Measurements from ENCODE around the gene STMN3.
"Not testable (repeated sequence)": the region's sequence is repeated elsewhere in the genome, so short reads cannot be mapped to it uniquely, and the experiment has no call there.

STMN3 gene

DNA sequence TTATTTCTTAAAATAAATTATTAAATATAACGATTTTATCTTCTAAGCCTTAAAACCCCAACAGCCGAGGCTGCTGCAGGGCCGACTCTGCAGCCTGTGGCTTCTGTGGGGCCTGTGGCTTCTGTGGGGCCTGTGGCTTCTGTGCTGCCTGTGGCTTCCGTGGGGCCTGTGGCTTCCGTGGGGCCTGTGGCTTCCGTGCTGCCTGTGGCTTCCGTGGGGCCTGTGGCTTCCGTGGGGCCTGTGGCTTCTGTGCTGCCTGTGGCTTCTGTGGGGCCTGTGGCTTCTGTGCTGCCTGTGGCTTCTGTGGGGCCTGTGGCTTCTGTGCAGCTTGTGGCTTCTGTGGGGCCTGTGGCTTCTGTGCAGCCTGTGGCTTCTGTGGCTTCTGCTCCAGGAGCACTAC is 51.5 kb downstream of the STMN3 start:
- not testable (repeated sequence) for H3K27me3 ChIP-seq (ENCODE audit: insufficient read depth, poor library complexity, severe bottlenecking); H3K27ac ChIP-seq (replicated peaks); H3K4me3 ChIP-seq (replicated peaks; ENCODE audit: insufficient read depth, low read length); DNase-seq (ENCODE audit: low read depth in 1 of 2, low spot score in 1 of 2)
- TF ChIP-seq POLR2AphosphoS5 (IDR thresholded peaks at IDR 0.05; ENCODE audit: low read depth) = peak; percentile 27; the same call in 1 of the 2 replicates

DNA sequence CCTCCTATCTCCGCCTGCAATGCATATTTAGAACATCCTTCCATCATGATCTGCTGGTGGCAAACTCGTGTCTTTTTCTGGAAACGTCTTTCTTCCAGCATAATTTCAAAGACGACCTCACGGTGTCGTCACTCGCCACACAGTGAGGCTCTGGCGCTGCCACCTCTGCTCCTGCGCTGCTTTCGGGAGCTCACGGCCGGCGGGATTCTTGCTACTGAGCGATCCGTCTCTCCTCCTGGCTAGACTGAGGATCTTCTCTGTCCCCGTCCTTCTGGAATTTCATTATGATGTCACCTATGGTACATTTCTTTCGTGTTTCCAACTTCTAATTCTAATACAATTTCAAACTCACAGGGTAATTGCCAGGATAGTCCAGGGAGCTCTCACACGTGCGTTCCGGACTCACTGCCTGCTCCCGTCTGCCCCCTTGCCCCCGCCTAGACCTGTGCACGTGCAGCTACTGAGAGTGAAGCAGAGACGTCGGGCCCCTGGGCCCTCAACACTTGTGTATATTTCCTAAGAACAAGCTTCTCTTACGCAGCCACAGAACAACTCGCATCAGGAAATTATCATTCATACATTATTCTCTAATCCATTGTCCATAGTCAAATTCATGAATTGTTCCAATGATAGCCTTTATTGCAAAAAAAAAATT is 53.7 kb downstream of the STMN3 start:
- H3K27me3 ChIP-seq (ENCODE audit: insufficient read depth, poor library complexity, severe bottlenecking) = no peaks in the 10 kb centered on the region
- TF ChIP-seq, protein P1, sequence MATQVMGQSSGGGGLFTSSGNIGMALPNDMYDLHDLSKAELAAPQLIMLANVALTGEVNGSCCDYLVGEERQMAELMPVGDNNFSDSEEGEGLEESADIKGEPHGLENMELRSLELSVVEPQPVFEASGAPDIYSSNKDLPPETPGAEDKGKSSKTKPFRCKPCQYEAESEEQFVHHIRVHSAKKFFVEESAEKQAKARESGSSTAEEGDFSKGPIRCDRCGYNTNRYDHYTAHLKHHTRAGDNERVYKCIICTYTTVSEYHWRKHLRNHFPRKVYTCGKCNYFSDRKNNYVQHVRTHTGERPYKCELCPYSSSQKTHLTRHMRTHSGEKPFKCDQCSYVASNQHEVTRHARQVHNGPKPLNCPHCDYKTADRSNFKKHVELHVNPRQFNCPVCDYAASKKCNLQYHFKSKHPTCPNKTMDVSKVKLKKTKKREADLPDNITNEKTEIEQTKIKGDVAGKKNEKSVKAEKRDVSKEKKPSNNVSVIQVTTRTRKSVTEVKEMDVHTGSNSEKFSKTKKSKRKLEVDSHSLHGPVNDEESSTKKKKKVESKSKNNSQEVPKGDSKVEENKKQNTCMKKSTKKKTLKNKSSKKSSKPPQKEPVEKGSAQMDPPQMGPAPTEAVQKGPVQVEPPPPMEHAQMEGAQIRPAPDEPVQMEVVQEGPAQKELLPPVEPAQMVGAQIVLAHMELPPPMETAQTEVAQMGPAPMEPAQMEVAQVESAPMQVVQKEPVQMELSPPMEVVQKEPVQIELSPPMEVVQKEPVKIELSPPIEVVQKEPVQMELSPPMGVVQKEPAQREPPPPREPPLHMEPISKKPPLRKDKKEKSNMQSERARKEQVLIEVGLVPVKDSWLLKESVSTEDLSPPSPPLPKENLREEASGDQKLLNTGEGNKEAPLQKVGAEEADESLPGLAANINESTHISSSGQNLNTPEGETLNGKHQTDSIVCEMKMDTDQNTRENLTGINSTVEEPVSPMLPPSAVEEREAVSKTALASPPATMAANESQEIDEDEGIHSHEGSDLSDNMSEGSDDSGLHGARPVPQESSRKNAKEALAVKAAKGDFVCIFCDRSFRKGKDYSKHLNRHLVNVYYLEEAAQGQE (IDR thresholded peaks at IDR 0.05; ENCODE audit: insufficient replicate concordance, low read depth) = no peak
- no peak for TF ChIP-seq GABPA (IDR thresholded peaks at IDR 0.05; ENCODE audit: low read depth)
- TF ChIP-seq POLR2AphosphoS5 (IDR thresholded peaks at IDR 0.05; ENCODE audit: low read depth) = no peak
- TF ChIP-seq, protein P2, sequence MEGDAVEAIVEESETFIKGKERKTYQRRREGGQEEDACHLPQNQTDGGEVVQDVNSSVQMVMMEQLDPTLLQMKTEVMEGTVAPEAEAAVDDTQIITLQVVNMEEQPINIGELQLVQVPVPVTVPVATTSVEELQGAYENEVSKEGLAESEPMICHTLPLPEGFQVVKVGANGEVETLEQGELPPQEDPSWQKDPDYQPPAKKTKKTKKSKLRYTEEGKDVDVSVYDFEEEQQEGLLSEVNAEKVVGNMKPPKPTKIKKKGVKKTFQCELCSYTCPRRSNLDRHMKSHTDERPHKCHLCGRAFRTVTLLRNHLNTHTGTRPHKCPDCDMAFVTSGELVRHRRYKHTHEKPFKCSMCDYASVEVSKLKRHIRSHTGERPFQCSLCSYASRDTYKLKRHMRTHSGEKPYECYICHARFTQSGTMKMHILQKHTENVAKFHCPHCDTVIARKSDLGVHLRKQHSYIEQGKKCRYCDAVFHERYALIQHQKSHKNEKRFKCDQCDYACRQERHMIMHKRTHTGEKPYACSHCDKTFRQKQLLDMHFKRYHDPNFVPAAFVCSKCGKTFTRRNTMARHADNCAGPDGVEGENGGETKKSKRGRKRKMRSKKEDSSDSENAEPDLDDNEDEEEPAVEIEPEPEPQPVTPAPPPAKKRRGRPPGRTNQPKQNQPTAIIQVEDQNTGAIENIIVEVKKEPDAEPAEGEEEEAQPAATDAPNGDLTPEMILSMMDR (IDR thresholded peaks at IDR 0.05; ENCODE audit: insufficient read depth, low read length) = no peak
- no peak for TF ChIP-seq SPI1 (IDR thresholded peaks at IDR 0.05; ENCODE audit: borderline replicate concordance, low read depth)
- no peak overlapping the region for H3K27ac ChIP-seq (replicated peaks)
- DNase-seq (ENCODE audit: low read depth in 1 of 2, low spot score in 1 of 2) = no peak
- H3K4me3 ChIP-seq (replicated peaks; ENCODE audit: insufficient read depth, low read length) = no peak overlapping the region

DNA sequence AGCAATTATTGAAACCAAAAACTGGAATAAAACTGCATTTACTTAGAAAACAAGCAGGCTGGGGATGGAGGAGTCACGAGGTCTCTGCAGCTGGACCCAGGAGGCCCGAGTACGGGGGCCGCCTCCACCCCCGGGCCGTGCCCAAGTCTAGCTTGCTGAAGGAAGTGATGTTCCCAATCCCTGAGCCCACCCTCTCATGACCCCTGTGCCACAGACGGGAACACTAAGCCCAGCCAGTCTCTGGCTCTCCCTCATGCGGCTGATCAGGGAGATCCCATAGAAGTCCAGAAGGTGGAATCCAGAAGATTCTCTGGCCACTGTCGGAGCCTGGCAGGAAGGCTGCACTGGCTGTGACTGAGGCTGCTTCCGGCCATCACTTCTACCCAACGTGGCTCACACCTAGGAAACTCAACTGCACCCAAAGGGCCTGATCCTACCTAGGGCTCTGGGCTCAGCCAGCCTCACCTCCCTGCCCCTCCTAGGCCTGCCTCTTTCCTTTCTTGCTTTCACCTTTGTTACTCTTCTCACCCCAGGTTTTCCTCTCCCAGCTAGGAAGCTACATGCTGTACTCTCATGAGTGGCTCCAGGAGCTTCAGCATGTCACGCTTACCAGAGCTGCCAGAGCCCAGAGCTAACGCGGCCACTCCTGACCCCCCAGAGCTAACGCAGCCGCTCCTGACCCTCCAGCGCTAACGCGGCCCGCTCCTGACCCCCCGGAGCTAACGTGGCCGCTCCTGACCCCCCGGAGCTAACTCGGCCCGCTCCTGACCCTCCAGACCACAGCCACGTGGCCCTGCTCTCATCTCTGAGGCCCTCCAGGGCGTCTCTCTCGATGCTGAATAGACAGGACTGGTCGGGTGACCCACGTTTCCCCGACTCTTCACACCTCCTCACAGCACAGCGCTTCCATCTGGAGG is 54.5 kb downstream of the STMN3 start:
- no peak for DNase-seq (ENCODE audit: low read depth in 1 of 2, low spot score in 1 of 2)
- TF ChIP-seq, protein P1 (IDR thresholded peaks at IDR 0.05; ENCODE audit: insufficient replicate concordance, low read depth) = no peak
- TF ChIP-seq POLR2AphosphoS5 (IDR thresholded peaks at IDR 0.05; ENCODE audit: low read depth) (no peak), GABPA (IDR thresholded peaks at IDR 0.05; ENCODE audit: low read depth) (no peak), SPI1 (IDR thresholded peaks at IDR 0.05; ENCODE audit: borderline replicate concordance, low read depth) (no peak)
- TF ChIP-seq, protein P2 (IDR thresholded peaks at IDR 0.05; ENCODE audit: insufficient read depth, low read length) = no peak
- Histone ChIP-seq H3K27ac (replicated peaks) (no peak overlapping the region), H3K27me3 (ENCODE audit: insufficient read depth, poor library complexity, severe bottlenecking) (no peaks in the 10 kb centered on the region), H3K4me3 (replicated peaks; ENCODE audit: insufficient read depth, low read length) (no peak overlapping the region)
